Neural cell (in vitro differentiated cells): Measurements from ENCODE around the gene NAA38. TPM values are rescaled to one million over a fixed set of nuclear protein-coding genes. Genes with fewer than 3 reads are reported as not detected.

Experiments
- H2AFZ ChIP-seq: fragments of 200-600, 300-800 bp; sonication (generic), shearing (Covaris generic); 2 replicates; pipeline ENCODE4 v1.6.0; 2014; ENCODE audit warnings: low read depth, mild to moderate bottlenecking, antibody characterized with exemption, low read length, moderate library complexity
- H3F3A ChIP-seq: fragments of 200-600 bp; shearing (Covaris generic); 2 replicates; pipeline ENCODE4 v1.6.1; 2016; ENCODE audit warnings: mild to moderate bottlenecking, moderate library complexity, mixed read lengths, antibody characterized with exemption, low read length; ENCODE audit not compliant: insufficient read depth, poor library complexity, severe bottlenecking
- H3K27ac ChIP-seq: fragments of 200-600, 300-800 bp; sonication (generic), shearing (Covaris generic); 2 replicates; pipeline ENCODE4 v1.5.1; 2014; ENCODE audit warnings: mild to moderate bottlenecking, low read length, moderate library complexity
- H3K27me3 ChIP-seq: fragments of 300-800, 200-600 bp; sonication (generic), shearing (Covaris generic); 2 replicates; pipeline ENCODE4 v1.6.0; 2014; ENCODE audit warnings: mild to moderate bottlenecking, low read depth, low read length, moderate library complexity; ENCODE audit not compliant: insufficient read depth
- H3K36me3 ChIP-seq: fragments of 300-800, 200-600 bp; sonication (generic), shearing (Covaris generic); 2 replicates; pipeline ENCODE4 v1.5.1; 2014; ENCODE audit warnings: mild to moderate bottlenecking, antibody characterized with exemption, low read length, moderate library complexity; ENCODE audit not compliant: insufficient read depth
- H3K4me2 ChIP-seq: fragments of 300-800, 200-600 bp; sonication (generic), shearing (Covaris generic); 2 replicates; pipeline ENCODE4 v1.6.0; 2014; ENCODE audit warnings: mild to moderate bottlenecking, low read length
- H3K4me3 ChIP-seq: fragments of 300-800, 200-600 bp; sonication (generic), shearing (Covaris generic); 2 replicates; pipeline ENCODE4 v1.5.1; 2014; ENCODE audit warnings: mild to moderate bottlenecking, low read length, moderate library complexity
- H3K79me2 ChIP-seq: fragments of 200-600 bp; shearing (Covaris generic); replicated peaks from 2 replicates; pipeline ENCODE4 v1.6.0; 2014; ENCODE audit warnings: mild to moderate bottlenecking, low read length, moderate library complexity; ENCODE audit not compliant: insufficient read depth
- H3K9ac ChIP-seq: fragments of 300-800, 200-600 bp; sonication (generic), shearing (Covaris generic); 2 replicates; pipeline ENCODE4 v1.6.1; 2016; ENCODE audit warnings: mild to moderate bottlenecking, low read length, mixed read lengths
- H3K9me2 ChIP-seq: fragments of 200-600 bp; shearing (Covaris generic); 2 replicates; pipeline ENCODE4 v1.6.1; 2016; ENCODE audit warnings: mild to moderate bottlenecking, low read length, mixed read lengths; ENCODE audit not compliant: insufficient read depth
- H3K9me3 ChIP-seq: fragments of 200-600, 300-800 bp; sonication (generic), shearing (Covaris generic); 2 replicates; pipeline ENCODE4 v1.6.1; 2016; ENCODE audit warnings: mild to moderate bottlenecking, mixed run types, low read length, moderate library complexity, mixed read lengths
- H4K20me1 ChIP-seq: fragments of 200-600 bp; shearing (Covaris generic); 2 replicates; pipeline ENCODE4 v1.6.1; 2016; ENCODE audit warnings: mild to moderate bottlenecking, mixed run types; ENCODE audit not compliant: insufficient read depth
- EP300 ChIP-seq: fragments of 450-650 bp; conservative IDR thresholded peaks from 2 replicates; pipeline ENCODE4 v1.6.1; 2014; ENCODE audit warnings: antibody characterized with exemption, mild to moderate bottlenecking, moderate library complexity; ENCODE audit not compliant: poor library complexity, severe bottlenecking
- EZH2 ChIP-seq: fragments of 200-600, 300-800 bp; shearing (Covaris generic), sonication (generic); IDR thresholded peaks from 2 replicates; pipeline ENCODE4 v1.6.1; 2014; ENCODE audit warnings: antibody characterized with exemption, low read length, borderline replicate concordance, mild to moderate bottlenecking; ENCODE audit not compliant: insufficient read depth, poor library complexity, severe bottlenecking
- MXI1 ChIP-seq: fragments of 450-650 bp; conservative IDR thresholded peaks from 2 replicates; pipeline ENCODE4 v1.6.1; 2014; ENCODE audit warnings: antibody characterized with exemption, mild to moderate bottlenecking; ENCODE audit not compliant: poor library complexity, severe bottlenecking
- POLR2AphosphoS5 ChIP-seq: IDR thresholded peaks from 2 replicates; pipeline ENCODE4 v1.6.1; 2012
- RAD21 ChIP-seq: fragments of 450-650 bp; conservative IDR thresholded peaks from 2 replicates; pipeline ENCODE4 v1.6.1; 2014; ENCODE audit warnings: antibody characterized with exemption, mild to moderate bottlenecking, moderate library complexity
- SMC3 ChIP-seq: fragments of 450-650 bp; conservative IDR thresholded peaks from 2 replicates; pipeline ENCODE4 v1.6.1; 2014; ENCODE audit warnings: antibody characterized with exemption, mild to moderate bottlenecking, moderate library complexity; ENCODE audit not compliant: poor library complexity
- TAF1 ChIP-seq: IDR thresholded peaks from 2 replicates; pipeline ENCODE4 v1.6.1; 2012; ENCODE audit warnings: low read depth
- polyA plus RNA-seq: library from polyadenylated mRNA; depleted of rRNA; stranded (reverse); fragments of >200 nt; gene quantifications from 2 replicates; pipeline ENCODE4 v1.2.3, GENCODE V29; 2014
- TF ChIP-seq, protein P1 (sequence below): IDR thresholded peaks from 2 replicates; pipeline ENCODE4 v1.6.1; 2012; ENCODE audit warnings: borderline replicate concordance
- TF ChIP-seq, protein P2 (sequence below): fragments of 450-650 bp; IDR thresholded peaks from 2 replicates; pipeline ENCODE4 v1.5.1; 2014; ENCODE audit warnings: antibody characterized with exemption, mild to moderate bottlenecking, moderate library complexity; ENCODE audit not compliant: poor library complexity, severe bottlenecking

Gene NAA38
- polyA plus RNA-seq, 1 donor from 2014 or later, result 110 TPM

DNA sequence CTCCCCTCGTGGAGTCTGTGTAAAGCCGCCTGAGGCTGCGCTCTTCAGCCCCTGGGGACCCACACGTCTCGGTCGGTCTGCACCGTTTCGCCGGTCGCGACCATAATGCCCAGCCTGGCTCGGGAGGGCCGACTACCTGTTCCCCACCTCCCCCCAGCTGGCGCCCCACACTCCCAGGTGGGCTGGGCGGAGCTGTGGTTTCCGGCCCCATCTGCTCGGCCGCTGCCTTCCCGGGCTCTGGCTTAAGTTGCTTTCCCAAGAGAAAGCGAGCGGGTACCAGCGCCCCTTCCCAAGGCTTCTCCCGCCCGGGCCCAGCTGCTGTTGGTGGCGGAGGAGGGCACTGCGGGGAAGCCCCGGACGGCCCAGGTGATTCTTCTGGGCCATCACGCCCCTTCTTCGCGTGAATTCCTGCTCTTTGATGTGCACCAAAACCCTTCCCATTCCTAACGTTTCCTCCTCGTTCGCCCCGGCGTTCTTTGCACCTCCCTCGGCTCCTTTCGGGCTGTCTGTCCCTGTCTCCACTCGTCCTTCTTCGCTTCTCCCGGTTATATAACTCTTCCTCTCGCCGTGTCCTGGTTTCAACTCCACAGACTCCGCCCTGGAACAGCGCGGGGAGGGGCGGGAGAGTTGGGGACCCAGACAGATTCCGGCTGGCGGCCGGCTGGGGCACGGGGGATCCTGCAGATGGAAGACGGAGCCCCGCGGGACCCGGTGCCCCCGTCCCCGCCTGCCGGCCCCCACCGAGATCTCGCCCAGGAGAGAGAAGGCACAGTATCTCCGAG lies 21.4 kb downstream of the NAA38 start:
- peaks cover 37% of the 10 kb centered on the region for H3K79me2 ChIP-seq
- H3K9me2 ChIP-seq, result no peaks in the 10 kb centered on the region
- no peaks in the 10 kb centered on the region for H3K36me3 ChIP-seq
- peak overlapping the region; percentile 98 for H3K9ac ChIP-seq
- H3K9me3 ChIP-seq, result no peaks in the 10 kb centered on the region
- H3K27ac ChIP-seq, result peak overlapping the region; percentile 96
- peak overlapping the region; percentile 82 for H3K4me3 ChIP-seq
- H4K20me1 ChIP-seq, result peaks cover 5% of the 10 kb centered on the region
- H3K27me3 ChIP-seq, result no peaks in the 10 kb centered on the region
- no peak overlapping the region for H2AFZ ChIP-seq
- no peak for TF ChIP-seq MXI1
- TF ChIP-seq, protein P1, sequence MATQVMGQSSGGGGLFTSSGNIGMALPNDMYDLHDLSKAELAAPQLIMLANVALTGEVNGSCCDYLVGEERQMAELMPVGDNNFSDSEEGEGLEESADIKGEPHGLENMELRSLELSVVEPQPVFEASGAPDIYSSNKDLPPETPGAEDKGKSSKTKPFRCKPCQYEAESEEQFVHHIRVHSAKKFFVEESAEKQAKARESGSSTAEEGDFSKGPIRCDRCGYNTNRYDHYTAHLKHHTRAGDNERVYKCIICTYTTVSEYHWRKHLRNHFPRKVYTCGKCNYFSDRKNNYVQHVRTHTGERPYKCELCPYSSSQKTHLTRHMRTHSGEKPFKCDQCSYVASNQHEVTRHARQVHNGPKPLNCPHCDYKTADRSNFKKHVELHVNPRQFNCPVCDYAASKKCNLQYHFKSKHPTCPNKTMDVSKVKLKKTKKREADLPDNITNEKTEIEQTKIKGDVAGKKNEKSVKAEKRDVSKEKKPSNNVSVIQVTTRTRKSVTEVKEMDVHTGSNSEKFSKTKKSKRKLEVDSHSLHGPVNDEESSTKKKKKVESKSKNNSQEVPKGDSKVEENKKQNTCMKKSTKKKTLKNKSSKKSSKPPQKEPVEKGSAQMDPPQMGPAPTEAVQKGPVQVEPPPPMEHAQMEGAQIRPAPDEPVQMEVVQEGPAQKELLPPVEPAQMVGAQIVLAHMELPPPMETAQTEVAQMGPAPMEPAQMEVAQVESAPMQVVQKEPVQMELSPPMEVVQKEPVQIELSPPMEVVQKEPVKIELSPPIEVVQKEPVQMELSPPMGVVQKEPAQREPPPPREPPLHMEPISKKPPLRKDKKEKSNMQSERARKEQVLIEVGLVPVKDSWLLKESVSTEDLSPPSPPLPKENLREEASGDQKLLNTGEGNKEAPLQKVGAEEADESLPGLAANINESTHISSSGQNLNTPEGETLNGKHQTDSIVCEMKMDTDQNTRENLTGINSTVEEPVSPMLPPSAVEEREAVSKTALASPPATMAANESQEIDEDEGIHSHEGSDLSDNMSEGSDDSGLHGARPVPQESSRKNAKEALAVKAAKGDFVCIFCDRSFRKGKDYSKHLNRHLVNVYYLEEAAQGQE, result peak; percentile 65
- TF ChIP-seq TAF1, result peak; percentile 86
- TF ChIP-seq POLR2AphosphoS5, result peak; percentile 80
- peaks cover 15% of the 10 kb centered on the region for H3F3A ChIP-seq
- peak overlapping the region; percentile 100 for H3K4me2 ChIP-seq

DNA sequence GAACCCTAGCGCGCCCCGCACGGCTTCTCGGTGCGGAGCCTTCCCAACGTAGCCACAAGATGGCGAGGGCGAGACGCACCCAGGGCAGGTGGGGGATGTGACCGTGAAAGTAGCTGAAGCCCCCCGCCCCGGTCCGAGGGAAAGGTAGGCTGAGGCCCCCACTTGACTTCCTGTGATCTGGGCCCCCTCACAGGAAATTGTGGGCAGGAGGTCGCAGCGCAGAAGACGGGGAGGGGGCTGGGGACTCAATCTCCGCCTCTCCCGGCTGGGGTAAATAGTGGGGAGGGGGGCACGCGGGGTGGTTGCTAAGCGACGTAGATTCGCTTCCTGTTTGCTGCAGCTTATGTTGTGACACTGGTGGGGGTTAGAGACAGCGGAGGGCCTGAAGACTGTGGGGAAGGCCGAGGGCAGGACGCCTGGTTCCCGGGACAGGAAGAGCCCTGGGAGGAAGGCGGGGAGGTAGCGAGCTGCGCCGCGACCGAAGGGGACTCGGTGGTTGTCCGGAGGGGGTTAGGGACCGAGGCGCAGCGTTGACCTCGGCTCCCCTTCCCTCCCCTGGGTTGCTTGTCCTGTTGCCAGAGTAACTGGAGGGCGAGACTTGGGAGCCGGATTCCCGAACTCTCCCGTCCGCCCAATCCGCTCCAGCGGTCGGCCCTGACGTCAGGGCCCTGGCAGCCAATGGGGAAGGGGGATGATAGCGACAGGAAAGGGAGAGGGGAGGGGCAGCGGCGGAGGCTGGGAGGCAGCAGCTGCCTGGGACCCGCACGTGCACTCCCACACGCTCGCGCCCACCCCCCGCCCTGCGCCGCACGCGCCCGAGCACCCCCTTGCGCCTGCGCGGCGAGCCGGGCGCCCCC lies 22.2 kb downstream of the NAA38 start:
- H3K27me3 ChIP-seq, result no peaks in the 10 kb centered on the region

More for the DNA sequence above, 22.2 kb downstream of the NAA38 start:
- peaks cover 29% of the 10 kb centered on the region for H3K79me2 ChIP-seq
- H3K9me3 ChIP-seq, result no peaks in the 10 kb centered on the region
- peak overlapping the region; percentile 77 for H3K4me2 ChIP-seq
- TF ChIP-seq POLR2AphosphoS5 (peak; percentile 48), MXI1 (peak; percentile 87), EP300 (peak; percentile 68), EZH2 (no peak), SMC3 (peak; percentile 94), TAF1 (no peak), RAD21 (peak; percentile 89)
- TF ChIP-seq, protein P1, result no peak
- TF ChIP-seq, protein P2, sequence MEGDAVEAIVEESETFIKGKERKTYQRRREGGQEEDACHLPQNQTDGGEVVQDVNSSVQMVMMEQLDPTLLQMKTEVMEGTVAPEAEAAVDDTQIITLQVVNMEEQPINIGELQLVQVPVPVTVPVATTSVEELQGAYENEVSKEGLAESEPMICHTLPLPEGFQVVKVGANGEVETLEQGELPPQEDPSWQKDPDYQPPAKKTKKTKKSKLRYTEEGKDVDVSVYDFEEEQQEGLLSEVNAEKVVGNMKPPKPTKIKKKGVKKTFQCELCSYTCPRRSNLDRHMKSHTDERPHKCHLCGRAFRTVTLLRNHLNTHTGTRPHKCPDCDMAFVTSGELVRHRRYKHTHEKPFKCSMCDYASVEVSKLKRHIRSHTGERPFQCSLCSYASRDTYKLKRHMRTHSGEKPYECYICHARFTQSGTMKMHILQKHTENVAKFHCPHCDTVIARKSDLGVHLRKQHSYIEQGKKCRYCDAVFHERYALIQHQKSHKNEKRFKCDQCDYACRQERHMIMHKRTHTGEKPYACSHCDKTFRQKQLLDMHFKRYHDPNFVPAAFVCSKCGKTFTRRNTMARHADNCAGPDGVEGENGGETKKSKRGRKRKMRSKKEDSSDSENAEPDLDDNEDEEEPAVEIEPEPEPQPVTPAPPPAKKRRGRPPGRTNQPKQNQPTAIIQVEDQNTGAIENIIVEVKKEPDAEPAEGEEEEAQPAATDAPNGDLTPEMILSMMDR, result peak; percentile 97
- H4K20me1 ChIP-seq, result peaks cover 5% of the 10 kb centered on the region
- peak overlapping the region; percentile 98 for H3K9ac ChIP-seq
- peak overlapping the region; percentile 82 for H3K4me3 ChIP-seq
- peaks cover 11% of the 10 kb centered on the region for H3F3A ChIP-seq
- no peaks in the 10 kb centered on the region for H3K36me3 ChIP-seq
- no peaks in the 10 kb centered on the region for H3K9me2 ChIP-seq
- peak overlapping the region; percentile 27 for H2AFZ ChIP-seq
- H3K27ac ChIP-seq, result peak overlapping the region; percentile 98
